ENCODE measurements around the gene BRD3. TPM values are rescaled to one million over a fixed set of nuclear protein-coding genes. Genes with fewer than 3 reads are reported as not detected.
A peak's percentile ranks its signal among the peaks of the same experiment; 100 is the strongest.

BRD3 gene
- total RNA-seq, 1 donor from 2014 or later = 90.0 TPM

GRCh38 chr9:134058716-134059115 is 9.1 kb downstream of the BRD3 start:
- H3K27me3 Mint-ChIP-seq (ENCODE audit: low read depth) = no peaks in the 10 kb centered on the region
- H3K4me3 Mint-ChIP-seq = no peak overlapping the region
- DNase-seq (ENCODE audit: low spot score in 2 of 2, unreplicated experiment in 2 of 2) = peak in 1 of 2 experiments; percentile 9
- no peaks in the 10 kb centered on the region for H3K9me3 Mint-ChIP-seq
- no peak for TF ChIP-seq CTCF (IDR thresholded peaks at IDR 0.05; ENCODE audit: unreplicated experiment)
- peaks cover 41% of the 10 kb centered on the region for H3K4me1 Mint-ChIP-seq
- H3K36me3 Mint-ChIP-seq = peaks cover 3% of the 10 kb centered on the region
- H3K27ac Mint-ChIP-seq = no peak overlapping the region

GRCh38 chr9:134057751-134058701 is 9.8 kb downstream of the BRD3 start:
- Mint-ChIP-seq H3K9me3 (no peaks in the 10 kb centered on the region), H3K4me1 (peaks cover 37% of the 10 kb centered on the region), H3K36me3 (no peaks in the 10 kb centered on the region), H3K27ac (peak overlapping the region; percentile 4), H3K4me3 (no peak overlapping the region), H3K27me3 (ENCODE audit: low read depth) (no peaks in the 10 kb centered on the region)
- peak in 1 of 2 experiments; percentile 17 for DNase-seq (ENCODE audit: low spot score in 2 of 2, unreplicated experiment in 2 of 2)
- no peak for TF ChIP-seq CTCF (IDR thresholded peaks at IDR 0.05; ENCODE audit: unreplicated experiment)

DNA sequence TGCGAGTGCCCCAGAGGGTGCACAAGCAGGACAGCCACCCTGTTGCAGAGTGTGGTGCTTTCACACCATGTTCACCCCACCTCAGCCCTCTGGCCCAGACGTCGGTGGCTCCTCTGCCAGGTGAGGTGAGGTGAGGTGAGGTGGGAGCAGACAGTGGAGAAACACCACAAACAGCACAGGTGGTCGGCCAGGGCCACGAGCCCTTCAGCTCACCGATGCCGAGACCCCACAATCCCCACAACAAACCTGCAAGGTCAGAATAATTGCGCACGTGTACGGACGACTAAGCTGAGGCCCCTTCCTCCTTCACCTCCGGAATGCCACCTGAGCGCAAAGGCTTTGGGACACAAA is 10.5 kb downstream of the BRD3 start:
- DNase-seq (ENCODE audit: low spot score in 2 of 2, unreplicated experiment in 2 of 2) = peak in 1 of 2 experiments; percentile 9

DNA sequence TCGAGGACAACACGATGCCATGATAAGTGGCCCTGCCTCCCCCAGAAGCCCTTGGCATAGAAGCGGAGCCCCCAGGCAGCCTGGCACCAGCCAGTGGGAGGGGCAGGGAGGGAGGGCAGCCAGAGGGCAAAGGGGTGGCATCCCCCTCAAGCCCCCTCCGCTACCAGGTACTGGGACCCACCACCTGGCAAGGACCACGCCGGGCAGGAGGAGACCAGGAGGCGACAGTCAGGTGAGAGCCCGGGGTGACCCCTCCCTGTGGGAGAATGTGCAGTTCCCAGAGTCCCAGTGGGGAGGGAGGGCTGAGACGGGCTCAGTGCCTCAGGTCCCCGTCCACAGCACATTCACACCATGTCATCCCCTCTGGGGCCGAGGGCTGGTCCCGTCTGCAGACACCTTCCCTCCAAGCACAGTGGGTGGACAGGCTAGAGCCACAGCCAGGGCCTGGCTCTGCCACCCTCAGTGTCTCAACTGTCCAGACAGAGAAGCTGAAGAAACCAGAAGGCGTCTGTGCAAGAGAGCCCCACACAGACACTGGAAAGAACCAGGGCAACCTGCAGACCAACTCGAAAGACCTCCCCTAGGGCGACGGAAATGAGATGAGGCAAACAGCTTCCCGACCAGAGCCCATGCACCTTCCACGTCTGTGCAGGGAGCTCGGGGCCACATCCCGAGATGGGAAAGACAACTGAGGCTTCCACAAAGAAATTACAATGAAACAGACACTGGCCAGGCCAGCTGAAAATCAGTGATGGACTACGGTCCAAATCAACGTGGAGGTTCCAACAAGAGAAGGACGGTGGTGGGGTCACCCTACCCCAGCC is 11.1 kb downstream of the BRD3 start:
- peak in 1 of 2 experiments; percentile 16 for DNase-seq (ENCODE audit: low spot score in 2 of 2, unreplicated experiment in 2 of 2)

More for the DNA sequence above, 10.5 kb downstream of the BRD3 start:
- H3K4me1 Mint-ChIP-seq = peaks cover 29% of the 10 kb centered on the region
- TF ChIP-seq CTCF (IDR thresholded peaks at IDR 0.05; ENCODE audit: unreplicated experiment) = no peak
- H3K9me3 Mint-ChIP-seq = no peaks in the 10 kb centered on the region
- H3K36me3 Mint-ChIP-seq = no peaks in the 10 kb centered on the region
- no peaks in the 10 kb centered on the region for H3K27me3 Mint-ChIP-seq (ENCODE audit: low read depth)
- H3K27ac Mint-ChIP-seq = peak overlapping the region; percentile 59
- no peak overlapping the region for H3K4me3 Mint-ChIP-seq

More for the DNA sequence above, 11.1 kb downstream of the BRD3 start:
- Mint-ChIP-seq H3K27me3 (ENCODE audit: low read depth) (no peaks in the 10 kb centered on the region), H3K27ac (peak overlapping the region; percentile 59), H3K4me3 (no peak overlapping the region), H3K4me1 (peaks cover 25% of the 10 kb centered on the region), H3K36me3 (no peaks in the 10 kb centered on the region), H3K9me3 (no peaks in the 10 kb centered on the region)
- no peak for TF ChIP-seq CTCF (IDR thresholded peaks at IDR 0.05; ENCODE audit: unreplicated experiment)
